ENCODE results near the gene PRL.

PRL gene

DNA sequence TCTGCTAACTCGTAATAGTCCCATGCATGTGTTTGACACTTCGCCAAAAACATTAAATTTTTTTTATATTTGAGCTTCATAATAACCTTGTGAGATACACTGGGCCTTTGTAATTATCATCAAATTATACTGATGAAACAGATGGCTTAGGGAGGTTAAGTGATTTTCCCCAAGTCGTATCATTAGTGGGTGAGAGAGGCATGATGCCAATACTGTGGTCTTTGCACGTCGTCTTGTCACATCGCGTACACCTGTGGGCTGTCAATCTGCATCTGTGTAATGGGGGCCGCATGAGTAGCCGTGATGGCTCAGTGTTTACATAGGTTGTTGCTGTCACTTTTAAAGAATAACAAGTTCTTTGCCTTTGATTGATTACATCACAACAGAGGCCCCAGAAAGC, 1.7 kb downstream of the PRL start:
- no peak for DNase-seq (ENCODE audit: low read depth in 1 of 2, low spot score in 1 of 2)

GRCh38 chr6:22294301-22294700, 2.5 kb downstream of the PRL start:
- no peak for DNase-seq (ENCODE audit: low read depth in 1 of 2, low spot score in 1 of 2)

DNA sequence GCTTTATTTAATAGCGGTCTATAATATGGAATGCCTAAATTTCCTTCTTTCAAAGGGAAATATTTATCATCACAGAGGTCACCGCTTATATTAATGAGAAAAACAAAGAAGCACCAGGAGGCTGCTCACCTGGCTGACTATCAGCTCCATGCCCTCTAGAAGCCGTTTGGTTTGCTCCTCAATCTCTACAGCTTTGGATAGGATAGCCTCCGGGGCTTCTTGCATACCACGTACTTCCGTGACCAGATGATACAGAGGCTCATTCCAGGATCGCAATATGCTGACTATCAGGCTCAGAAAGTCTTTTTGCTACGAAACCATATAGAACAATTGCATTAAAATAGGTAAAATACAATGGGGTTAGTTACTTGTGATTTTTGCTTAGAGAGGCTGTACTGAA, 6.8 kb downstream of the PRL start:
- no peak for DNase-seq (ENCODE audit: low read depth in 1 of 2, low spot score in 1 of 2)

GRCh38 chr6:22288721-22289120, 8.1 kb downstream of the PRL start:
- DNase-seq (ENCODE audit: low read depth in 1 of 2, low spot score in 1 of 2), result no peak

- no peak for DNase-seq (ENCODE audit: low read depth in 1 of 2, low spot score in 1 of 2)
Observed at GRCh38 chr6:22284666-22285065, 12.2 kb downstream of the PRL start.

DNA sequence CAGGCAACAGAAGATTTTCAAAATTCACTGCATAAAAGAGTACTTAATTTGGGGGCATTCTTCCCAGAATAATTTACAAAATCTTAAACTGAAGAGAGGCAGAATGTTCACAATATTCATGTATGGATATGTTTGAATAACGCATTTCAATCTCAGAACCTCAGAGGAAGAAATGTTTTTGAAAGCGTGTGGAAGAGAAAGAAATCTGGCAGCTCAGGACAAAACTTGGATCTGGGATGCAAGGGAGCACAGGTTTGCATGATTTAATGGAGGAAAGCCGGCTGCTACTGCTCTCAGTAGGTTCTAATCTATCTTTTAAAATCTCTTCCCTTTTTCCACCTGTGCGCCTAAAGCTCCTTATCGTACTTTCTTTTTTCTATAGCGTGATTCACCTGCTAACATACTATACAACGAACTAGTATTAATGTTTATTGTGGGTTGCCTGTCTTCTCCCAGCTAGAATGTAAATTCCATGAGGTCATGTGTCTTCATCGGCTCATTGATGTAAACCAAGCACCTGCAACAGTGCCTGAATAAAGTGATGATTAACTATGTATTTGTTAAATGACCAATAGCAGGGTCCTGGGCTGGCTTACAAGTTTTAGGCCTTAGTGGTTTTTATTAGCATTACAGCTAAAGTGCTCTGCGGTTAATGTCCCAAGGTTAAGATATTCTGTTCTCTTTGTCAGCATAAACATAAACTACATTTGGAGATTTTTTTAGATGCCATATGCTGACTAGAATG, 15.3 kb downstream of the PRL start:
- no peak for DNase-seq (ENCODE audit: low read depth in 1 of 2, low spot score in 1 of 2)

DNA sequence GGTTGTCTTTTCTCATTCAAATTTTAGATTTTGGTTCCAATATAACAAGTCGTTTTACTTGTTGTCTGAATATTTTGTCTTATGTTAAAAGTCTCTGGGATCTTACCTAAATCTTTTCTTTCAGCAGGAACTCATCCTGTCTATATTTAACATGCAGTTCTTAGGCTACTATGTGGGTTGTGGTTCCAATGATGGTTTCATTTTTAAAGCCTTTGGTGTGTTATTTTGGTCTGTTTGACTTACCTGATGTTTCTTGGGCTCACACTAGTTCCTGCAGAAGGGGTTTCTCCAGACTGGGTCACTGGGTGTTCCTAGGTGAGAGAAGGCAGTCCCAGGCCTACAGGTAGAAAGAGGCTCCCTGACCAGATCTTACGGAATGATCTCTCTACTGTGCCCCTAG, 17.4 kb downstream of the PRL start:
- no peak for DNase-seq (ENCODE audit: low read depth in 1 of 2, low spot score in 1 of 2)

DNA sequence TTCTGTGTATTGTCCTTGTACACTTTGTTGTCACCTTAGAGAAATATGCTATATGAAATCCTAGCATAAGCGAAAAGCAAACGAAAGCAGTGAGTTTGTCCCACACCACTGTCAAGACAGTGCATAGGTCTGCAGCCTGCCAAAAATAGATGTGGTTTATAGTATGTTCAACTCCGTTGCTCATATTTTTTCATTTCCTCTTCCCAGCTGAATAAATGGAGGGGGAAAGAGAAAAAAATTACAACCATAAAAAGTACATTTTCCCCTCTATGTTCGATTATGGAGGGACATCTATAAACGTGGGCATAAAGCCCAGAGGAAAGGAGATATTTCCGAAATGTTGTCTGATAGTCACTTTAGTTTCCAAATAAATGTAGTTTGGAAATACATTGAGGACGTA, 25.8 kb downstream of the PRL start:
- DNase-seq (ENCODE audit: low read depth in 1 of 2, low spot score in 1 of 2), result no peak

DNA sequence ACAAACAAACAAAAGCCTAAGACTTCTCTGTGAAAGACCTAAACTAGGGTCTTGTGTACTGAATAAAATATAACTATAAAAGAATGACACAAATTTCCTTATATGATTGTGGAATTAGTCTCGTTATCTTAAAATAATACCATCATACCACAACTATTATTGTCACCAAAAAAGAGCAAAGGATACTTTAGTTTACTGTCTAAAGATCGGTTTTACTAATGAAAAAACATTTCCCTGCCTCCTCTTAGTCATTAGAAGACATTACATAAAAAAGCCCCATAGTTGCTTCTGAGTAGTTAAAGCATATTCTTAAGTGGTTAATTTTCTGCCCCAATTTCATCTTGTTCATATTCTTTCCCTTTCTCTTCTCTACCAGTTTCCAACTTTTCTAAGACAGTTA, 33.1 kb downstream of the PRL start:
- DNase-seq (ENCODE audit: low read depth in 1 of 2, low spot score in 1 of 2), result no peak

GRCh38 chr6:22254886-22255285, 42.0 kb downstream of the PRL start:
- DNase-seq (ENCODE audit: low read depth in 1 of 2, low spot score in 1 of 2), result no peak

GRCh38 chr6:22253955-22254655, 42.7 kb downstream of the PRL start:
- DNase-seq (ENCODE audit: low read depth in 1 of 2, low spot score in 1 of 2), result no peak

- no peak for DNase-seq (ENCODE audit: low read depth in 1 of 2, low spot score in 1 of 2)
Observed at GRCh38 chr6:22251348-22251747, 45.5 kb downstream of the PRL start.

DNA sequence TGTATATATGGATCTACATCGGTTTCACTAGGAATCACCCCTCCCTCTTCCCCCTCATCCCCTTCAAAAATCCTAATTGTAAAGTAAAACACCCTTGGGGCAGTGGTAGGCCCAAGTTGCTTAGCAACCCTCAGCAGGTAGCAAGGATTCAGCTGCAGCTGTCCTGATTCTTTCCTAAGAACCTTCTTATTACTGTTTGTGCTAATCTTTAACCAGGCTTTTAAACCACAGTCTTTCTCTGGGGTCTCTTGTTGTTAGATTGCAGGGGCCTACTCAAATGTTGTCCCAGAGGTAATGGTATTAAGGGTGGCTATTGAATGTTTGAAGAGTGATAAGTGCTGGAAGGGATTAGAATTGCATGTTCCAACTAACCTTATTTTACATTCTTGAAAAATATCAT, 46.4 kb downstream of the PRL start:
- DNase-seq (ENCODE audit: low read depth in 1 of 2, low spot score in 1 of 2), result no peak

GRCh38 chr6:22249711-22250350, 47.0 kb downstream of the PRL start:
- no peak for DNase-seq (ENCODE audit: low read depth in 1 of 2, low spot score in 1 of 2)

DNA sequence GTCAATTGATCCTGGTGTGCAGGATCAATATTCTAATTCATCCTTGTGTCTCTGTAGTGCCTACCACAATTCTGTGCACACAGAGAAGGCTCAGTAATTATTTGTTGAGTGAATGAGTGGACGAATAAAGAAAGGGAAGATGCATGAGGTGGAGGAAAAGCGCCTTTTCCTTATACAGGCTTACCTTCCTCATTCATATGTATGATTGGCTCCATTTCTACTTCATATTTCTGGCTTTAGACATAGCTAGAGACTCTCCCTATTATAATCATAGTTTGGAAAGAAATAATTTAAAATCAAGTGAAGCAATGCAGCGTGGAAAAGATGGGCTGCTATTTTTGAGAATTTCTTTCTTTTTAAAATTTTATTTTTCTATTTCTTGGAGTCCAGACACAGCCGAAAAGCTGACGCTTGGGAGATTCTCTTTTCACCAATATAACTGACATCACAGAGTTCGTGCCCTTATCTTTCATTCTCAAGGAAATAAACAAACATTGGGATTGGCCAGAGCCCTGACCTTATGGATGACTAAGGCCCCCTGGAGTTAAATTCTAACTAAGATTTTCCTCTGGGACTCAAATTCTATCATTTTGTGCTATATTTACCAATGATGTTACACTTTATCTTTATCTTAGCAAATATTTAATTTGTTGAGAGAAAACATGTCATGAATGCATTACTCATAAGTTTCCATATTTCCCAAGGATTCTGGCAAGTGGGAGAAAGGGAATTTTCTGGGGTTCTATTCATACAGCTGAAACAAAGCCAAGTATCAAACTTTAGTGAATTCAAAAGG, 48.1 kb downstream of the PRL start:
- DNase-seq (ENCODE audit: low read depth in 1 of 2, low spot score in 1 of 2), result no peak

- no peak for DNase-seq (ENCODE audit: low read depth in 1 of 2, low spot score in 1 of 2)
Observed at GRCh38 chr6:22247916-22248482, 48.8 kb downstream of the PRL start.

- DNase-seq (ENCODE audit: low read depth in 1 of 2, low spot score in 1 of 2), result no peak
Observed at GRCh38 chr6:22240025-22240424, 56.8 kb downstream of the PRL start.

- no peak for DNase-seq (ENCODE audit: low read depth in 1 of 2, low spot score in 1 of 2)
Observed at GRCh38 chr6:22239261-22239921, 57.4 kb downstream of the PRL start.

DNA sequence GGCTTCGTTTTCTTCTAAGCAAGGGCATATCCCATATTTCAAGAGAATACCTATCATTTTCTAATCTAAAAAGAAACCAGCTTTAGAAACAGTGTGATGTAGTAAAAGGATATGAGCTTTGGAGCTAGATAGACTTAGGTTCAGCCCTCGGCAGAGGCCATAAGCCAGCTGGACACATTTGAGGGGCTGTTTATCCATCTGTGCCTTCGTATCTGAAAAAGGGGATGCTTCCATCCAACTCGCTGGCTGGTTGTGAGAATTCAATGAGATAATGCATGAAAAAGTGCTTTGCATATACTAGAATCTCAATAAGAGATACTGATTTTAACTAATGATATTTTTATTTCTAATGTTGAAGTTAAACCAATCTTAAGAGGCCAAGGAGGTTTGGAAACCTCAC, 58.0 kb downstream of the PRL start:
- no peak for DNase-seq (ENCODE audit: low read depth in 1 of 2, low spot score in 1 of 2)

DNA sequence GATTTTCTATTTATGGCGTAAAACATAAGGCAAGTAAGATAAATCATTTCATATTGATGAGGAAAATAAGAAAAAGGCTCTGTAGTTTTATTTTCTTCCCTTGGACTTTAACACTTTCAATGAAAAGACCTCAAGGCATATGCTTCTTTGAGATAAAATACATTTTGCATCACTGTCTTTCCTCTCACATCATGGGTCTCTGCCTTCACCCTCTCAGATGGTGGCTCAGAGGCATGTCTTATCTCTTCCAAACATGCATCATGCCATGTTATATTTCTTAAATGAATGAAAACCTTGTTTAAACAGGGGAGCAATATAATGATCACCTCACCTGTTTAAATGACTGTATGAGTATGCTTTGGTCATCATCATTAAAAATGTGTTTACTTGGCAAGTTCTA, 59.3 kb downstream of the PRL start:
- DNase-seq (ENCODE audit: low read depth in 1 of 2, low spot score in 1 of 2), result no peak

All from activated T-helper 1 cell treated with anti-CD3 and anti-CD28 coated beads, Interleukin-2, amount 50 U/mL, for 16 hours (primary cell).